GM12874 (cell line): ENCODE results near the gene VWA3B.

Experiments
- TF ChIP-seq, protein P1 (sequence below): IDR thresholded peaks from 2 replicates; pipeline ENCODE4 v1.5.1; 2011; ENCODE audit warnings: low read depth, mild to moderate bottlenecking, control low read depth, low read length, moderate library complexity; ENCODE audit not compliant: insufficient read depth

VWA3B gene

GRCh38 chr2:98145070-98145469 lies 58.1 kb downstream of the VWA3B start:
- TF ChIP-seq, protein P1, sequence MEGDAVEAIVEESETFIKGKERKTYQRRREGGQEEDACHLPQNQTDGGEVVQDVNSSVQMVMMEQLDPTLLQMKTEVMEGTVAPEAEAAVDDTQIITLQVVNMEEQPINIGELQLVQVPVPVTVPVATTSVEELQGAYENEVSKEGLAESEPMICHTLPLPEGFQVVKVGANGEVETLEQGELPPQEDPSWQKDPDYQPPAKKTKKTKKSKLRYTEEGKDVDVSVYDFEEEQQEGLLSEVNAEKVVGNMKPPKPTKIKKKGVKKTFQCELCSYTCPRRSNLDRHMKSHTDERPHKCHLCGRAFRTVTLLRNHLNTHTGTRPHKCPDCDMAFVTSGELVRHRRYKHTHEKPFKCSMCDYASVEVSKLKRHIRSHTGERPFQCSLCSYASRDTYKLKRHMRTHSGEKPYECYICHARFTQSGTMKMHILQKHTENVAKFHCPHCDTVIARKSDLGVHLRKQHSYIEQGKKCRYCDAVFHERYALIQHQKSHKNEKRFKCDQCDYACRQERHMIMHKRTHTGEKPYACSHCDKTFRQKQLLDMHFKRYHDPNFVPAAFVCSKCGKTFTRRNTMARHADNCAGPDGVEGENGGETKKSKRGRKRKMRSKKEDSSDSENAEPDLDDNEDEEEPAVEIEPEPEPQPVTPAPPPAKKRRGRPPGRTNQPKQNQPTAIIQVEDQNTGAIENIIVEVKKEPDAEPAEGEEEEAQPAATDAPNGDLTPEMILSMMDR, result no peak

DNA sequence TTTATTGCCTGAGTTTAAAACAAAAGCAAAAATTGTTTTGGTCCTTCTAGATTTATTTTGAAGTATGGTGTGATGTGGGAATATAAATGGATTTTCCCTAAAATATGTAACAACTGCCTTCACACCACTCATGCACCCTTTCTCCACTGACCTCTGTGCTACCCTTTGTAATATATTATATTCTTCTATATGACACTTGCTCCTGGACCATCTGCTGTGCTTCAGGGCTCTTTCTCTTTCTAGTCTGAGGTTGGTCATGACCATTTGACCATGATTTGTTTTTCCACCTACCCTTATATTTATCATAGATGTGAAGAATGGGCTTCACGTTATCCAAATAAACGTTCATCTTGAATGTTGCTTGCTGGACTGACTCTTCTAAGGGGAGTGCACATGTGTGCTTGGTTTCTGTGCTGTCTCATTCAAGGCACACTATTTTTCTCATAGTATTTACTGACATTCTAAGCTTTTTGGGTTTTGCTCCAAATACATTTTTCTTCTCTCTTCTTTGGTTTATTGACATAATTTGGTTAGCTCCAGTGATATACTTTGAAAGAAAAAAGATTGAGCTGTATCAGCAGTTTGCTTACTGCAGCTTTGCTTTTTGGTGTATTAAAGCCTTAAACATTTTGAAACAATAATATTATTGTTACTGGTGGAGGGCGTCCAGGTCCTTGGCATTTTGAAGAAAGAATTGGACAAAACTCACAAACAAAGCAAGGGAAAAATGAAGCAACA lies 61.8 kb downstream of the VWA3B start:
- TF ChIP-seq, protein P1, result no peak

GRCh38 chr2:98149333-98149697 lies 62.3 kb downstream of the VWA3B start:
- TF ChIP-seq, protein P1, result no peak

GRCh38 chr2:98153481-98153880 lies 66.5 kb downstream of the VWA3B start:
- TF ChIP-seq, protein P1, result no peak

- TF ChIP-seq, protein P1, result no peak
These were observed 68.3 kb downstream of the VWA3B start for GRCh38 chr2:98155291-98155690.

DNA sequence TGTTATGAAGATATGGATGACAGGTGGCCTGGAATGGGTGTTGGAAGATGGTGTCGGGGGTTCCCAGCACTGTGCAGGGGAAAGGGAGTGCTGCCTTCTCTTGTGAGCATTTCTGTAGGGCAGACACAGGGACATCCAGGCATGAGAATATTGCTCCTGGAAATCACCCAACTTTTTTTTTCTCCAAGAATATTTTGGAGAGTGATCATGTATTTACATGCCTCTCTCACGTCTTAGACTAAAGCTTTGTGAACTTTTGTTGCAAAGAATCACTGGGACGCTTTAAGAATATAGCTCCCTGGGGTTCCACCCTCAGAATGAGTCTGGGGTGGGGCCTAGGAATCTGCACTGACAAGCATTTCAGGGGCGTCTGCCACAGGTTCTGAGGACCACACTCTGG lies 68.7 kb downstream of the VWA3B start:
- TF ChIP-seq, protein P1, result no peak

GRCh38 chr2:98156304-98156703 lies 69.3 kb downstream of the VWA3B start:
- TF ChIP-seq, protein P1, result no peak
